GM04503 (cell line): ENCODE data around the gene BPGM.
A peak's percentile ranks its signal among the peaks of the same experiment; 100 is the strongest.
"Not testable (repeated sequence)": the region's sequence is repeated elsewhere in the genome, so short reads cannot be mapped to it uniquely, and the experiment has no call there.

ENCODE experiments used
- DNase-seq: peaks from one replicate; pipeline ENCODE4 v3.0.0-alpha.2; 2012; ENCODE audit warnings: low read depth

The BPGM gene

DNA sequence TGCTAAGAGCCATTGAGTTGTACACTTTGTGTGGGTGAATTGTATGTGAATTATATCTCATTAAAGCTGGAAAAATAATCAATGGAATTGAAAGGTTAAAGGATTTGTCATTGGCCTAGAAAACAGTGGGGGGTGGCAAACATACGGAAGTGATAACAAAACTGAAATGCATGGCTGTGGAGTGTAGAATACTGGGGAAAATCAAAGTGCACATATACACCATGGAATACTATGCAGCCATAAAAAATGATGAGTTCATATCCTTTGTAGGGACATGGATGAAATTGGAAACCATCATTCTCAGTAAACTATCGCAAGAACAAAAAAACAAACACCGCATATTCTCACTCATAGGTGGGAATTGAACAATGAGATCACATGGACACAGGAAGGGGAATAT, 18.4 kb downstream of the BPGM start:
- DNase-seq = not testable (repeated sequence)

- DNase-seq = no peak
These were observed 21.2 kb downstream of the BPGM start for GRCh38 chr7:134667899-134668298.

DNA sequence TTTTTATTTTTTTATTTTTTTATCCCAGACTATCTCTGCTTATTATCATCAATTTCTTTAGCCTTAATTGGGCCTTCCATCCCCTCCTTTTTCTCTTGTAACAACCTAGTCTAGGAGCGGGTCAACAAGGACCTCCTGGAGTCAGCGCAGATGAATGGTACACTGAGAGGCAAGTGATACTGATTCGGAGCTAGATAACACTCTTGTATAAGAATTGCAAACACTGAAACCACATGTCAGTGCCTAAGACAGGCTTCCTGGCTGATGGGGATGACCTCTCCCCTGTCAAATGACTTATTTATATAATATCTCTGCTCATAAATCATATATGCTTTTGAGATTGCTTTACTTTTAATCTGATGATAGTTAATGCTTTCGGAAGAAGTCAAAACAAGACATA, 22.7 kb downstream of the BPGM start:
- no peak for DNase-seq

DNA sequence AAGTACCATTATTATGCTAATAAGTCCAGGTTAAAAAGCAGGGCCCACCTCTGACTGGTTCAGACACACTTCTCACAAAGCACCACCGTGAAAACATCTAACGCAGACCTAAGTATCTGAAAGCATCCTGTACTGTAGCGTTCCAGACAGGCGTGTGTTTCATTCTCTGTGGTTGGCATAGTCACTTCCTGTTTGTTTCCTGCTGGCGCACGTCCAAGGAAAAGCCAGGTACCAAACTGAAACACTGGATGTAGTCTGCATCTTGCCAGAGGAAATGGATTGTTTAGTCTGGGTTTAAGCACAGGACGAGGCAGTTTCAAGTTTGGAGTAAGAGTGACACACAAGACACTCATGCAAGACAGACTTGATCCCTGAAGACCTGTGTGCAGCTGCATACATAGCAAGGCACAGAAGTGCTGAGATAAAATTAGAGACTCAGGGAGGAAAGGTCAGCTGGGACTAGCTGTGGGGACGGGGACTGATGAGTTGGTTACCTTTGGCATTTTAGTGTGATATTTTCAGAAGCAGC, 23.3 kb downstream of the BPGM start:
- no peak for DNase-seq

DNA sequence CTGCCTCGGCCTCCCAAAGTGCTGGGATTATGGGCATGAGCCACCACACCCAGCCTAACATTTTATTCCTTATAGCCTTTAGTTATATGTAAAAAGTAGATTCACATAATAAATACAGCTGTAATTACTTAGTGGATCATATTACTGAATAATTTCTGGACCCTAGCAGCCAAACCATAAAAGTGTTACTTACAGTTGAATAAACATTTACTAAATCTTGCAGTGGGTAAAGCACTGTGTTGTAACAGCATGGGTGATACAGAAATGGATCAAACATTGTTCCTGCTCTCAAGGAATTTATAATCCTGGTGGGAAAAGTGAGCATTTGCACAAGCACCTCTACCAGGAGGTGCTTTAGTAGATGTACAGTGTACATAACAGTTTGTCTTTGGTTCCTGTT, 25.0 kb downstream of the BPGM start:
- no peak for DNase-seq

DNA sequence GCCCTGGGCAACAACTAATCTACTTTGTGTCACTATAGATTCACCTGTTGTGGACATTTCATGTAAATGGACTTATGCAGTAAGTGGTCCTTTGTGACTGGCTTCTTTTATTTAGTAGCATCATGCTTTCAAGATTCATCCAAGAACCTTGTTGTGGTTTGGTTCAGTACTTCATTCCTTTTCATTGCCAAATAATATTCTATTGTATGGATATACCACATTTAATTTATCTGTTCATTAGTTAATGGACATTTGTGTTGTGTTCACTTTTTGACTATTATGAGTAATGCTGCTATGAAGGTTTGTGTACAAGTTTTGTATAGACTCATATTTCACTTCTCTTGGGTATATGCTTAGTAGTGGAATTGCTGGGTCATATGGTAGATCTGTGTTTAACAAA, 27.8 kb downstream of the BPGM start:
- DNase-seq = no peak

DNA sequence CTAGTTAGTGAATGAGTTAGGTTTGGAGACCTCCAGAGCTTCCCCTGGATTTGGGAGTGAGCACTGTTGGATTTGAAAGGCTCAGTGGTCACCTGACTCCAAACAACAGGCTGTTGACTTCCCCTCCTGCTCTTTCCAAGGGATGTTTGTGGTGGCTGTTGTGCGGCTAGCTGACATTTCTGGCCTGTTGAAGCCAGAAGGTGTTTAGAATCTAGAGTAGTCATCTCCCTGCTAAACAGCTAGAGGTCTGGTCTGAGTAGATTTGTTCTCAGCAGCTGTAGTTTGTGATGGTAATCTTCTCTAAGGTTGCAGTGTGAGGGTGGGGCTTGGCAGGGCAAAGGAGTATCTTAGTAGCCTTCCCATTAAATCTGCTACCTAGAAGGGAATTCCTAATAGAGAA, 30.1 kb downstream of the BPGM start:
- no peak for DNase-seq

GRCh38 chr7:134678115-134678514, 31.5 kb downstream of the BPGM start:
- no peak for DNase-seq

- DNase-seq = no peak
These were observed 32.4 kb downstream of the BPGM start for GRCh38 chr7:134679006-134679405.

DNA sequence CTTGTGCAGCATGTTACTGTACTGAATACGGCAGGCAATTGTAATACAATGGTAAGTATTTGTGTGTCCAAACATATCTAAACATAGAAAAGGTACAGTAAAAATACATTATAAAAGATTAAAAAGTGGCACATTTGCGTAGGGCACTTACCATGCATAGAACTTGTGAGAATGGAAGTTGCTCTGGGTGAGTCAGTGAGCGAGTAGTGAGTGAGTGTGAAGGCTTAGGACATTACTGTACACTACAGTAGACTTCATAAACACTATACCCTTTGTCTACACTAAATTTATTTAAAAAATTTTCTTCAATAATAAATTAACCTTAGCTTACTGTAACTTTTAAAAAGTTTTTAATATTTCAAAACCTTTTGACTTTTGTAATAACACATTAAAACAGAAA, 37.5 kb downstream of the BPGM start:
- no peak for DNase-seq

GRCh38 chr7:134685250-134685649, 38.6 kb downstream of the BPGM start:
- no peak for DNase-seq

- DNase-seq = no peak
These were observed 40.1 kb downstream of the BPGM start for GRCh38 chr7:134686786-134687185.

- DNase-seq = not testable (repeated sequence)
These were observed 42.9 kb downstream of the BPGM start for GRCh38 chr7:134689550-134689949.

GRCh38 chr7:134690016-134690415, 43.4 kb downstream of the BPGM start:
- peak; percentile 56 for DNase-seq

GRCh38 chr7:134690614-134691504, 44.2 kb downstream of the BPGM start:
- no peak for DNase-seq

GRCh38 chr7:134691546-134692343, 45.1 kb downstream of the BPGM start:
- no peak for DNase-seq

DNA sequence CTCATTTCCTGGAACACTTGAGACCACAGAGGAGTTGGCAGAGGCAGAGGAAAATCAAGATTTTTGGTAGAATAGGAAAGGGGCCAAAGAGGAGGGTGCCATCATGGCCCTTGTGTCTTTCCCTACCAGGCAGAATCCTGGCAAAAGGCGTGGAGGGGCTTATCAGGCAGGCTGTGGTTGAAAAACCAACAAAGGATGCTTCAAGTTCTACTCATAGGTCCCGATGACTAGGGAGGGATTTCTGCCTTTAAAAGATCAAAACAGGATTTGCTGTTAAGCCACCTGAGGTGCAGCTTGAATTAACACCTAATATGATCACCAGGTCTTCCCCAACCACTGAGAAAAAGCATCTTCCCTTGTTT, 45.7 kb downstream of the BPGM start:
- DNase-seq = no peak

DNA sequence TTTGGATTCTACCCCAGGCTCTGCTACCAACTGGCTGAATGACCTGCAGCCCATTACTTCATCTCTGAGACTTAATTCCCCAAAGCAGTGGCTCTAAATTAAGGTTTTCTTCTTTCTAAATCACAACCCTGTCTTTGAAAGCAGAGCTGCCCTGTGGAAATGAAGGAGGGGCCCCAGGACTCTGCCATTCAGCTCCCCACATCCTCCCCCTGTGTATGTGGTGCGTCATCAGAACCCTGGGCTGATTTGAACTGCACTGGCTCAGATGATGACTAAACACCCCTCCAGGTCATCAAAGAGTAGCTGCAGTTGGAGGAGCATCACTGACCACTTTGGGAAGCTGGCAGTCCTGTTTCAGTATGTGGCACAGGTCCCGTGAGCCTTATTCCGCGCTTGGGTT, 46.6 kb downstream of the BPGM start:
- peak; percentile 94 for DNase-seq

GRCh38 chr7:134694299-134694698, 47.6 kb downstream of the BPGM start:
- no peak for DNase-seq

DNA sequence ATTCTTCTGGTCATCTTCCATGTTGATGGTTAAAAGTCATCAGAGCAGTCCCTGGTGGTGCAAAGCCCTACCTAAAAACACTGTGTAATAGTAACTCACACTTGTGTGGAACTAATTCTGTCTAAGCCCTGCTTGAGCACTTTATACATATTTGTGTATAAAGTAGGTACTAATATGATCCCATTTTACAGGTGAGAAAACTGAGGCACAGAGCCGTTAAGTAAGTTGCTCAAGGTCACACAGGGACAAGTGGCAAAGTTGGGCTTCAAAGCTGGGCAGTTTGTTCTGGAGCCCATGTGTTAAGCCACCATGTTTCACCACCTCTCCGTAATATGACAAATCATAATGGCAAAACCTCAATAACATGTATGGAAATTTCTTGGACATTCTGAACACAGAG, 48.1 kb downstream of the BPGM start:
- no peak for DNase-seq

DNA sequence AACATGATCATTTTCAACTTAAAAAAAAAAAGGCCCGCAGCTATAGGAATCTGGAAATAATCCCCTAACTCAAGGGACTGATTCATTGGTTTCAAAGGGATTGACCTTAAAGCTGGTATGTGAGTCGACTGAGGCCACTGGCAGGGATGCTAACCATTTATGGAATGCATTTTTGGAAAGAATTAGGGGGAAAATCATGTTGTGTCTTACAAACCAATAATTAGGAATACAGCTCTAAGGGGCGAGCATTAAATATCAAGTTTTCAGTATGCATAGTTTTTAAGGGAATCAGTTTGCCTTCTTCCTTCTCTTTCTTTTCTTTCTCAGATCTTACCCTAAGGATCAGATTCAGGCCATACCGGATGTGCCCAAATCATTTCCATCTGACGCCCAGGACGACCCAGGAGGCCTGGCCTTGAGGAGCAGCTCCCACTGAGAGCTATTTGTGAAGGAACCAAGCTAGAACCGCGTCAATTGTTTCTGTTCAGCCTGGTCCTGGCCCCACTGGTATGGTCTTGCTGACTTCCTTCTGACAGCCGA, 48.7 kb downstream of the BPGM start:
- peak; percentile 93 for DNase-seq

DNA sequence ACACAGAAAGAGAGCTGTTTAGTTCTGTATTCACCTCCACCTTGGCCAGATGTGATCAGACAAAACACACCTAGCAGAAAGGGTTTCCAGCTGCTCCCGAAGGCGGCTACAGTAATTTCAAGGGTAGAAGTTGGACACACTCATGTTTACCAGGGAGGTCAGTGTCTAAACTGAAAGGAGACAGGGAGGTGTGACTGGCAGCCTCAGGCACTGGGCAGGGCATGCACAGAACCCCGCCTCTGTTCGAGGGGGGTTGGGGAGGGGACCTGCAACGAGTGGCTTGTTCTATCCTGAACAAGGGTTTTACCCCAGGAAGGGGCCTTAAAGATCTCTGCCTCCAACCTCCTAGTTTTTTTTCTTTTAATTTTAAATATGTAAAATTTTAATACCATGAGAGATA, 49.6 kb downstream of the BPGM start:
- no peak for DNase-seq
